ENCODE measurements around the gene POU2F2. TPM values are rescaled to one million over a fixed set of nuclear protein-coding genes. Genes with fewer than 3 reads are reported as not detected.
A peak's percentile ranks its signal among the peaks of the same experiment; 100 is the strongest.

Gene POU2F2
- polyA plus RNA-seq, 2 of the 4 experiments (the other 2 are of a cell fraction) = 0.16 to 0.28 TPM

- TF ChIP-seq CTCF (IDR thresholded peaks at IDR 0.05) = peak; percentile 55
- no peak for TF ChIP-seq EHF (CRISPR knock-in tag; IDR thresholded peaks at IDR 0.05)
- TF ChIP-seq KDM5A (IDR thresholded peaks at IDR 0.05) = no peak
- TF ChIP-seq CBX2 (IDR thresholded peaks at IDR 0.05; ENCODE audit: borderline replicate concordance, low read depth) = no peak
Measured at GRCh38 chr19:42113641-42114348, 18.5 kb downstream of the POU2F2 start (continued).

- no peak for ATAC-seq
- no peak for DNase-seq (ENCODE audit: low read depth in 1 of 2, low spot score in 1 of 2)
- H3K4me1 ChIP-seq = peaks cover 28% of the 10 kb centered on the region
- WGBS (ENCODE audit: missing lambda C conversion rate) = 71% methylated on average over 3 of the region's 3 CpGs
- no peak overlapping the region for H3K4me2 ChIP-seq
- ChIA-PET POLR2A (interaction anchor here (0.5 kb wide), 1 partner anchor 230 kb away, joined by 6 read pairs; no protein-coding TSS in a partner anchor), CTCF (interaction anchor here (1.2 to 32.8 kb wide), 12 partner anchors 14 to 329 kb away, joined by 3 to 678 read pairs (median 24); partner anchors contain the start of genes GSK3A and POU2F2)
- H3K27ac ChIP-seq = peak overlapping the region in 1 of 2 experiments; percentile 75; a peak in 4 of 6 replicates
- FAIRE-seq = no peak
- no peak for TF ChIP-seq CHD2 (IDR thresholded peaks at IDR 0.05; ENCODE audit: low read length, partially characterized antibody)
- no peak for TF ChIP-seq HEYL (CRISPR knock-in tag; IDR thresholded peaks at IDR 0.05)
- no peak for TF ChIP-seq TP53 (CRISPR knock-in tag; IDR thresholded peaks at IDR 0.05)
- no peak for TF ChIP-seq CTCF (IDR thresholded peaks at IDR 0.05)
- no peak for TF ChIP-seq EP300 (IDR thresholded peaks at IDR 0.05)
- no peak for TF ChIP-seq KDM5A (IDR thresholded peaks at IDR 0.05)
- TF ChIP-seq ZC3H11A (IDR thresholded peaks at IDR 0.05) = no peak
- no peak for TF ChIP-seq ATOH8 (CRISPR knock-in tag; IDR thresholded peaks at IDR 0.05; ENCODE audit: low read depth)
- TF ChIP-seq CEBPB (IDR thresholded peaks at IDR 0.05) = no peak
- no peak for TF ChIP-seq POLR2A (IDR thresholded peaks at IDR 0.05; ENCODE audit: low read length)
- TF ChIP-seq MAZ (IDR thresholded peaks at IDR 0.05; ENCODE audit: borderline replicate concordance, low read depth, low read length) = no peak
- TF ChIP-seq GATA3 (IDR thresholded peaks at IDR 0.05; ENCODE audit: borderline replicate concordance) = no peak
- no peaks in the 10 kb centered on the region for H3K9me3 ChIP-seq
- no peak overlapping the region for H3K4me3 ChIP-seq
Measured at GRCh38 chr19:42111811-42112210, 20.4 kb downstream of the POU2F2 start.

GRCh38 chr19:42111384-42111783 is 20.9 kb downstream of the POU2F2 start:
- ChIA-PET CTCF (interaction anchor here (0.5 to 32.8 kb wide), 16 partner anchors 7 to 469 kb away, joined by 3 to 678 read pairs (median 24); partner anchors contain the start of genes GSK3A and POU2F2), POLR2A (no interaction called here)
- no peak overlapping the region for H3K4me2 ChIP-seq
- ATAC-seq = no peak
- WGBS (ENCODE audit: missing lambda C conversion rate) = 80% methylated on average over 1 of the region's 1 CpG
- DNase-seq (ENCODE audit: low read depth in 1 of 2, low spot score in 1 of 2) = no peak
- H3K4me1 ChIP-seq = peaks cover 28% of the 10 kb centered on the region
- no peak overlapping the region for H3K4me3 ChIP-seq
- H3K27ac ChIP-seq = peak overlapping the region in 1 of 2 experiments; percentile 75; a peak in 3 of 6 replicates
- TF ChIP-seq ZNF302 (CRISPR knock-in tag; IDR thresholded peaks at IDR 0.05) = no peak
- no peak for TF ChIP-seq EHMT2 (IDR thresholded peaks at IDR 0.05; ENCODE audit: low read depth)
- TF ChIP-seq SREBF2 (IDR thresholded peaks at IDR 0.05) = no peak
- TF ChIP-seq RFX5 (IDR thresholded peaks at IDR 0.05) = no peak
- no peak for TF ChIP-seq PBX3 (IDR thresholded peaks at IDR 0.05)
- no peak for TF ChIP-seq BHLHE40 (IDR thresholded peaks at IDR 0.05; ENCODE audit: low read depth, low read length)
- H3K9me3 ChIP-seq = no peaks in the 10 kb centered on the region
- FAIRE-seq = no peak
